Gastroesophageal sphincter (tissue), 3 donors: Measurements from ENCODE around the gene NUPR2.
"Not testable (repeated sequence)": the region's sequence is repeated elsewhere in the genome, so short reads cannot be mapped to it uniquely, and the experiment has no call there.

Experiments
- EP300 ChIP-seq: sonication (generic); formaldehyde crosslinking; IDR thresholded peaks from one replicate; pipeline ENCODE4 v1.6.1; 2017; ENCODE audit warnings: antibody characterized with exemption, mild to moderate bottlenecking
- POLR2A ChIP-seq, 2 donors: fragments of 450-650 bp; IDR thresholded peaks; one replicate each; pipeline ENCODE4 v1.6.1; 2017; ENCODE audit warnings: antibody characterized with exemption in 2 of 2, mild to moderate bottlenecking in 2 of 2, moderate library complexity in 1 of 2
- TF ChIP-seq, protein P1 (sequence below), 4 experiments: fragments of 200-600 bp in 2 of 4; fragments of 450-650 bp in 2 of 4; sonication (generic) in 1 of 4; IDR thresholded peaks; one replicate each; pipeline ENCODE4 v1.5.1; 2017 to 2019; ENCODE audit warnings: antibody characterized with exemption in 4 of 4, mild to moderate bottlenecking in 2 of 4, moderate library complexity in 2 of 4

GRCh38 chr7:56112244-56112643 lies 4.0 kb downstream of the NUPR2 start:
- TF ChIP-seq, protein P1, sequence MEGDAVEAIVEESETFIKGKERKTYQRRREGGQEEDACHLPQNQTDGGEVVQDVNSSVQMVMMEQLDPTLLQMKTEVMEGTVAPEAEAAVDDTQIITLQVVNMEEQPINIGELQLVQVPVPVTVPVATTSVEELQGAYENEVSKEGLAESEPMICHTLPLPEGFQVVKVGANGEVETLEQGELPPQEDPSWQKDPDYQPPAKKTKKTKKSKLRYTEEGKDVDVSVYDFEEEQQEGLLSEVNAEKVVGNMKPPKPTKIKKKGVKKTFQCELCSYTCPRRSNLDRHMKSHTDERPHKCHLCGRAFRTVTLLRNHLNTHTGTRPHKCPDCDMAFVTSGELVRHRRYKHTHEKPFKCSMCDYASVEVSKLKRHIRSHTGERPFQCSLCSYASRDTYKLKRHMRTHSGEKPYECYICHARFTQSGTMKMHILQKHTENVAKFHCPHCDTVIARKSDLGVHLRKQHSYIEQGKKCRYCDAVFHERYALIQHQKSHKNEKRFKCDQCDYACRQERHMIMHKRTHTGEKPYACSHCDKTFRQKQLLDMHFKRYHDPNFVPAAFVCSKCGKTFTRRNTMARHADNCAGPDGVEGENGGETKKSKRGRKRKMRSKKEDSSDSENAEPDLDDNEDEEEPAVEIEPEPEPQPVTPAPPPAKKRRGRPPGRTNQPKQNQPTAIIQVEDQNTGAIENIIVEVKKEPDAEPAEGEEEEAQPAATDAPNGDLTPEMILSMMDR (IDR thresholded peaks at IDR 0.05): not testable (repeated sequence)
- not testable (repeated sequence) for TF ChIP-seq EP300; POLR2A (IDR thresholded peaks at IDR 0.05)
